SKM-1 treated with dmso at 0.1 percent for 144 hours (cell line): ENCODE data around the gene ERC1.
"Not testable (repeated sequence)": the region's sequence is repeated elsewhere in the genome, so short reads cannot be mapped to it uniquely, and the experiment has no call there.

Experiments
- DNase-seq: peaks from one replicate; lab custom pipeline; 2025; ENCODE audit not compliant: unreplicated experiment; lab: John Stamatoyannopoulos, UW

Gene ERC1

GRCh38 chr12:1311145-1311544, 320.1 kb downstream of the ERC1 start:
- DNase-seq, result no peak

GRCh38 chr12:1313906-1314305, 322.9 kb downstream of the ERC1 start:
- DNase-seq, result no peak

- DNase-seq, result no peak
These were observed 323.5 kb downstream of the ERC1 start for GRCh38 chr12:1314523-1314922.

- not testable (repeated sequence) for DNase-seq
These were observed 326.0 kb downstream of the ERC1 start for GRCh38 chr12:1316991-1317390.

- no peak for DNase-seq
These were observed 327.5 kb downstream of the ERC1 start for GRCh38 chr12:1318327-1319031.

GRCh38 chr12:1319212-1319611, 328.2 kb downstream of the ERC1 start:
- no peak for DNase-seq

GRCh38 chr12:1320021-1320420, 329.0 kb downstream of the ERC1 start:
- no peak for DNase-seq

GRCh38 chr12:1322821-1323220, 331.8 kb downstream of the ERC1 start:
- no peak for DNase-seq

- no peak for DNase-seq
These were observed 333.1 kb downstream of the ERC1 start for GRCh38 chr12:1324099-1324498.

- DNase-seq, result no peak
These were observed 333.9 kb downstream of the ERC1 start for GRCh38 chr12:1324910-1325309.

- DNase-seq, result no peak
These were observed 334.6 kb downstream of the ERC1 start for GRCh38 chr12:1325666-1326065.

- no peak for DNase-seq
These were observed 335.2 kb downstream of the ERC1 start for GRCh38 chr12:1326258-1326657.

- no peak for DNase-seq
These were observed 337.4 kb downstream of the ERC1 start for GRCh38 chr12:1328391-1328790.

- DNase-seq, result no peak
These were observed 338.9 kb downstream of the ERC1 start for GRCh38 chr12:1329784-1330476.

GRCh38 chr12:1330477-1330827, 339.4 kb downstream of the ERC1 start:
- DNase-seq, result no peak

GRCh38 chr12:1332327-1332726, 341.3 kb downstream of the ERC1 start:
- no peak for DNase-seq

- DNase-seq, result no peak
These were observed 347.6 kb downstream of the ERC1 start for GRCh38 chr12:1338483-1339177.

- not testable (repeated sequence) for DNase-seq
These were observed 348.1 kb downstream of the ERC1 start for GRCh38 chr12:1339178-1339541.

- DNase-seq, result no peak
These were observed 348.7 kb downstream of the ERC1 start for GRCh38 chr12:1339618-1340319.

GRCh38 chr12:1341270-1341669, 350.2 kb downstream of the ERC1 start:
- DNase-seq, result not testable (repeated sequence)

- no peak for DNase-seq
These were observed 352.4 kb downstream of the ERC1 start for GRCh38 chr12:1343422-1343821.

- no peak for DNase-seq
These were observed 353.2 kb downstream of the ERC1 start for GRCh38 chr12:1344245-1344644.
